Activated T-helper 17 cell treated with anti-CD3 and anti-CD28 coated beads, Interleukin-2, amount 50 U/mL, for 72 hours (primary cell): ENCODE data around the gene OR10A5. TPM values are rescaled to one million over a fixed set of nuclear protein-coding genes. Genes with fewer than 3 reads are reported as not detected.
"Not testable (repeated sequence)": the region's sequence is repeated elsewhere in the genome, so short reads cannot be mapped to it uniquely, and the experiment has no call there.

Source experiments
- ATAC-seq: fragments of 150-1000 bp; cut with Tn5 transposase; replicated peaks from 2 replicates; pipeline ENCODE4 v1.10.0; 2021; ENCODE audit warnings: mild to moderate bottlenecking, moderate library complexity
- H3K27ac Mint-ChIP-seq: one replicate; pipeline ENCODE4 v1.8.0; 2022; ENCODE audit warnings: mixed read lengths
- H3K27me3 Mint-ChIP-seq: one replicate; pipeline ENCODE4 v1.8.0; 2022; ENCODE audit warnings: mixed read lengths
- H3K36me3 Mint-ChIP-seq: one replicate; pipeline ENCODE4 v1.8.0; 2022; ENCODE audit warnings: low read depth, mild to moderate bottlenecking, mixed read lengths
- H3K4me1 Mint-ChIP-seq: one replicate; pipeline ENCODE4 v1.8.0; 2022; ENCODE audit warnings: mixed read lengths
- H3K4me3 Mint-ChIP-seq: one replicate; pipeline ENCODE4 v1.8.0; 2022; ENCODE audit warnings: mild to moderate bottlenecking, mixed read lengths
- H3K9me3 Mint-ChIP-seq: one replicate; pipeline ENCODE4 v1.8.0; 2022; ENCODE audit warnings: mixed read lengths
- total RNA-seq, 2 donors: library from RNA; stranded (reverse); gene quantifications; one replicate each; pipeline ENCODE4 v1.2.3, GENCODE V29; 2022

OR10A5 gene
- total RNA-seq, 2 donors from 2014 or later, result not detected

- Mint-ChIP-seq H3K4me3 (no peak overlapping the region), H3K27me3 (peaks cover 19% of the 10 kb centered on the region), H3K27ac (no peak overlapping the region), H3K36me3 (no peaks in the 10 kb centered on the region), H3K9me3 (no peaks in the 10 kb centered on the region), H3K4me1 (no peaks in the 10 kb centered on the region)
- ATAC-seq, result no peak
Observed at GRCh38 chr11:6850526-6850925, 5.0 kb downstream of the OR10A5 start.

- H3K4me3 Mint-ChIP-seq, H3K27me3 Mint-ChIP-seq, H3K9me3 Mint-ChIP-seq, H3K4me1 Mint-ChIP-seq, ATAC-seq, H3K36me3 Mint-ChIP-seq, H3K27ac Mint-ChIP-seq: not testable (repeated sequence)
Observed at GRCh38 chr11:6854801-6855200, 9.3 kb downstream of the OR10A5 start.

DNA sequence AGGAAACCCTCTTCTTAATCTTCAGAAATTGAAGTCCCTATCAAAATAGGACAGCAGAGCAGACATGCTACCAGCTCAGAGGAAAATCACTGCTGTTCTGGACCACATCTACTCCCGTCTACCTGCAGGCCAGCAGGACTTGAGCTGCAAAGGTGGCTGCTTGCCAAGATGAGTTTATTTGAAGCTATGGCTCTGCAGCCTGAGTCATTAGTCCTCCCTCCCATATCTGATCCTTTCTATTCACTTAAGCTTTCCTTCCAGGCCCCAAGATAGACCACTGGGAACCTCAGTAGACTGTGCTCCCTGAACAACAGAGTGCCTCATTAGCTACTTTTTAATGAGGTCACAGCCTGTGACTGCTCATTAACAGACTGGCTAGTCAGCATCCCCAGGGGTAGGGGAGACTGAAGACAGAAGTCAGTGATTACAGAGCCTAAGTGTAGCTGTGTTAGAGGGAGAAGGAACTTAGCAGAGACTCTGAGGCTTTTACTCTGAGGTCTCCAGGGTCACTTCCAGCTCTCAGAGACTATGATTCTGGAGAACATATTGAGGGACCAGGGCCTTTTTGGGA, 10.6 kb downstream of the OR10A5 start:
- Mint-ChIP-seq H3K27me3 (peaks cover 17% of the 10 kb centered on the region), H3K9me3 (peaks cover 6% of the 10 kb centered on the region), H3K36me3 (no peaks in the 10 kb centered on the region), H3K4me3 (no peak overlapping the region), H3K4me1 (peaks cover 6% of the 10 kb centered on the region), H3K27ac (no peak overlapping the region)
- ATAC-seq, result no peak

DNA sequence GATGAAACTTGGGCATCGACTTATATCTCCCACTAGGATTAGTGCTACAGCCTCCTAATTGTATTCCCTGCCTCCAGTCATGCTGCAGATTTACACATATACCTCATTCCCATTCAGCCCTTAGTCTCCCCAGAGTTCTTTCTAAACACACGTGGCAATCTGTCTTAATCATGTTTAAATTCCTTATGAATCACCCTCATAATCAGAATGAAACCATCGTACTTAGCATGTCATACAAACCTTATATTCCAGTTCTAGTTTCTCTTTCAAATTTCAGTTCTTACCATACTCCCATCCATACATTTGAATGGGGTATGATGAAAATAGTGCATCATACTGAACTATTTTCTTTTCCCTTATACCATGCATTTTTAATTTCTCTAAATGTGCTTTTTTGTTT, 11.4 kb downstream of the OR10A5 start:
- no peak overlapping the region for H3K27ac Mint-ChIP-seq
- no peak overlapping the region for H3K4me3 Mint-ChIP-seq
- peaks cover 6% of the 10 kb centered on the region for H3K9me3 Mint-ChIP-seq
- peak; percentile 96 for ATAC-seq
- H3K27me3 Mint-ChIP-seq, result peaks cover 19% of the 10 kb centered on the region
- peaks cover 6% of the 10 kb centered on the region for H3K4me1 Mint-ChIP-seq
- H3K36me3 Mint-ChIP-seq, result no peaks in the 10 kb centered on the region

GRCh38 chr11:6862961-6863360, 17.5 kb downstream of the OR10A5 start, which contains the start of gene OR10A2:
Gene OR10A2 (plus strand): TSS chr11:6863057. CDS start chr11:6869755, 6,698 bp downstream.
- Mint-ChIP-seq H3K4me1 (no peaks in the 10 kb centered on the region), H3K27ac (no peak within 1 kb of the TSS), H3K9me3 (peaks cover 6% of the 10 kb centered on the region), H3K4me3 (no peak within 1 kb of the TSS), H3K36me3 (no peaks in the 10 kb centered on the region), H3K27me3 (peaks cover 19% of the 10 kb centered on the region)
- no peak for ATAC-seq

GRCh38 chr11:6864438-6864837, 19.0 kb downstream of the OR10A5 start:
- no peak for ATAC-seq
- Mint-ChIP-seq H3K27ac (no peak overlapping the region), H3K27me3 (peaks cover 17% of the 10 kb centered on the region), H3K4me3 (no peak overlapping the region), H3K9me3 (peaks cover 5% of the 10 kb centered on the region), H3K4me1 (no peaks in the 10 kb centered on the region), H3K36me3 (no peaks in the 10 kb centered on the region)

- H3K36me3 Mint-ChIP-seq, result no peaks in the 10 kb centered on the region
- no peaks in the 10 kb centered on the region for H3K4me1 Mint-ChIP-seq
- peaks cover 13% of the 10 kb centered on the region for H3K27me3 Mint-ChIP-seq
- no peak for ATAC-seq
- no peak overlapping the region for H3K27ac Mint-ChIP-seq
- no peaks in the 10 kb centered on the region for H3K9me3 Mint-ChIP-seq
- H3K4me3 Mint-ChIP-seq, result no peak overlapping the region
Observed at GRCh38 chr11:6871278-6871677, 25.8 kb downstream of the OR10A5 start.

DNA sequence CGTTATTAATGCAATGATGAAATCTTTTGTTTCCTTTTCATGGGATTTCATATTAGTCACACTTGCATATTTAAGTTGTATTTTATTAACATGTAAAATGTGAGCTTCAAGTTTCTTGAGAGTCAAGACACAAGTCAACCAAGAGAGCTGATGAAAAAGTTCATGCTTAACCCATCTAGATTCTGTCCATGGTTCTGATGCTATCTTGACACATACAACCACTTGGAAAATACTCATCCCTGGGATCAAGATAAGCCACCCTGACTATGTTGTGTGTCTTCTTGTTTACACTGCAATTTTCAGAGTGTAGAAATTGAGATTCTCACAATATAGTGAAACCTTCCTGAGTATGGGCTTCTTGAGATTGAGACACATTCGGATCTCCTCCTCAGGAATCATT, 30.3 kb downstream of the OR10A5 start:
- peaks cover 23% of the 10 kb centered on the region for H3K27me3 Mint-ChIP-seq
- H3K36me3 Mint-ChIP-seq, result no peaks in the 10 kb centered on the region
- H3K4me1 Mint-ChIP-seq, result no peaks in the 10 kb centered on the region
- H3K4me3 Mint-ChIP-seq, result no peak overlapping the region
- H3K9me3 Mint-ChIP-seq, result no peaks in the 10 kb centered on the region
- H3K27ac Mint-ChIP-seq, result no peak overlapping the region
- ATAC-seq, result no peak

DNA sequence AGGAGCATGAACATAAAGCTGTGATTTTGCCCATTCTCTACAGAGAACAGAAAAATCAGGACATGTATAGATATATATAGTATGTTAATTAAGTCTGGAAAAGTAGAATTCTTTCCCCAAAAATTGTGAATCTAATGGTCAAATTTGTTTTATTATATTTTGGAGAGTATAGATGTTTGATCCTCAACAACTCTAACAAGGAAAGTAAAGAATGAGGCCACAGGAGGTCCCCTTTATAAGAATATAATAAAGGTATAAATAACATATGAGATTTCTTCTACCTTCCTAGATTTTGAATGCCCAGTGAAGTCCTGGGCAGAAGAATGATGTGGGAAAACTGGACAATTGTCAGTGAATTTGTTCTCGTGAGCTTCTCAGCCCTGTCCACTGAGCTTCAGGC, 30.8 kb downstream of the OR10A5 start, which contains the start of gene OR10A4:
Gene OR10A4, plus strand, starts transcription at position 301 of the 400 bp plus-strand sequence. Its CDS starts 23 bp downstream, at position 324.
- Mint-ChIP-seq H3K36me3 (no peaks in the 10 kb centered on the region), H3K9me3 (no peaks in the 10 kb centered on the region), H3K27ac (no peak within 1 kb of the TSS), H3K27me3 (peaks cover 24% of the 10 kb centered on the region), H3K4me1 (no peaks in the 10 kb centered on the region), H3K4me3 (no peak within 1 kb of the TSS)
- no peak for ATAC-seq

DNA sequence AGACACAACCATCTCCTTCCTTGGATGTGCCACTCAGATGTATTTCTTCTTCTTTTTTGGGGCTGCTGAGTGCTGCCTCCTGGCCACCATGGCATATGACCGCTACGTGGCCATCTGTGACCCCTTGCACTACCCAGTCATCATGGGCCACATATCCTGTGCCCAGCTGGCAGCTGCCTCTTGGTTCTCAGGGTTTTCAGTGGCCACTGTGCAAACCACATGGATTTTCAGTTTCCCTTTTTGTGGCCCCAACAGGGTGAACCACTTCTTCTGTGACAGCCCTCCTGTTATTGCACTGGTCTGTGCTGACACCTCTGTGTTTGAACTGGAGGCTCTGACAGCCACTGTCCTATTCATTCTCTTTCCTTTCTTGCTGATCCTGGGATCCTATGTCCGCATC, 31.4 kb downstream of the OR10A5 start:
- Mint-ChIP-seq H3K36me3 (no peaks in the 10 kb centered on the region), H3K27me3 (peaks cover 26% of the 10 kb centered on the region), H3K27ac (no peak overlapping the region), H3K9me3 (no peaks in the 10 kb centered on the region), H3K4me3 (no peak overlapping the region), H3K4me1 (no peaks in the 10 kb centered on the region)
- no peak for ATAC-seq

DNA sequence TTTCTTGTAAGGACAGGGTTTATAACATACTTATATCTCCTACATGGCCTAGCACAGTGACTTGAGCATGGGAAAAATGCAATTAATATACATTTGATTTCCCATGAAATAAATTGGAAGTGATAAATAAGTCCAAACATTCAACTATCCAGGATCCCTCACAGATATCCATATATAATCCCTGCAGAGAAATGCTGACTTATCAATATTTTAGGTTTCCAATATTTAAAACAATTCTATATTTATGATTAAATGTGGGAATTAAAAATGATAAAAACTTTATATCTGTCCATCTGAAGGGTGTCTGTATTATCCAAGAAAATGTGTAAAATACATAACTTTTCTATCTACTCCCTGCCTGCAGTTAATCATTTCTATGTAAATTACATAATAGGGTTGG, 37.3 kb downstream of the OR10A5 start:
- Mint-ChIP-seq H3K4me1 (no peaks in the 10 kb centered on the region), H3K27ac (no peak overlapping the region), H3K4me3 (no peak overlapping the region), H3K36me3 (no peaks in the 10 kb centered on the region), H3K27me3 (peaks cover 29% of the 10 kb centered on the region), H3K9me3 (no peaks in the 10 kb centered on the region)
- no peak for ATAC-seq

- peaks cover 29% of the 10 kb centered on the region for H3K27me3 Mint-ChIP-seq
- not testable (repeated sequence) for H3K36me3 Mint-ChIP-seq, H3K4me1 Mint-ChIP-seq, H3K9me3 Mint-ChIP-seq, ATAC-seq, H3K4me3 Mint-ChIP-seq, H3K27ac Mint-ChIP-seq
Observed at GRCh38 chr11:6887711-6888110, 42.2 kb downstream of the OR10A5 start.

- no peak overlapping the region for H3K4me3 Mint-ChIP-seq
- no peak for ATAC-seq
- H3K4me1 Mint-ChIP-seq, result no peaks in the 10 kb centered on the region
- H3K27ac Mint-ChIP-seq, result no peak overlapping the region
- no peaks in the 10 kb centered on the region for H3K9me3 Mint-ChIP-seq
- H3K27me3 Mint-ChIP-seq, result peaks cover 25% of the 10 kb centered on the region
- H3K36me3 Mint-ChIP-seq, result no peaks in the 10 kb centered on the region
Observed at GRCh38 chr11:6888830-6889229, 43.3 kb downstream of the OR10A5 start.

DNA sequence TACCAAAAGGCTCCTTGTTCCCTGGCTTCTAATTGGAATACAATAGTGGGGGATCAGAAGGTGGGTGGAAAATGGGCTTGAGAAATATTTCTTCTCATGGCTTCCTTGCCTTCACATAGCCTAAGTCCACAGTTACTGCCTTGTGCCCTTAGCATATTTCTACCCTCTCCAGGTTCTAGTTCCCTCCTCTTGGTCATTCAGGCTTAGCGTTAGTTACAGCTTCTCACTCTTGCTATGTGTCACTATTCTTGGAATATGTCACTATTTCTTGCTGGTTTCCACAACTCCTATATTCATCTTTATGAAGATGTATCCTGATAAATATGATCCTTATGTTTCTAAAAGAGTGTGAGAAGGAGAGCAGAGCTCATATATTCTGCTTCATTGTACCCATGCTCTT, 44.4 kb downstream of the OR10A5 start:
- Mint-ChIP-seq H3K27me3 (peaks cover 18% of the 10 kb centered on the region), H3K9me3 (no peaks in the 10 kb centered on the region), H3K4me3 (no peak overlapping the region), H3K36me3 (no peaks in the 10 kb centered on the region), H3K4me1 (no peaks in the 10 kb centered on the region), H3K27ac (no peak overlapping the region)
- no peak for ATAC-seq

GRCh38 chr11:6892400-6892799, 46.9 kb downstream of the OR10A5 start, which contains the start of gene OR2D2:
Gene OR2D2 (minus strand): TSS chr11:6892500. CDS start chr11:6892500, 0 bp downstream.
- no peak for ATAC-seq
- Mint-ChIP-seq H3K4me3 (no peak within 1 kb of the TSS), H3K27ac (no peak within 1 kb of the TSS), H3K9me3 (no peaks in the 10 kb centered on the region), H3K4me1 (no peaks in the 10 kb centered on the region), H3K27me3 (peaks cover 22% of the 10 kb centered on the region), H3K36me3 (no peaks in the 10 kb centered on the region)

- H3K27me3 Mint-ChIP-seq, result peaks cover 34% of the 10 kb centered on the region
Observed at GRCh38 chr11:6894097-6894496, 48.6 kb downstream of the OR10A5 start.

More at GRCh38 chr11:6894097-6894496, 48.6 kb downstream of the OR10A5 start:
- Mint-ChIP-seq H3K36me3 (no peaks in the 10 kb centered on the region), H3K4me1 (no peaks in the 10 kb centered on the region), H3K4me3 (no peak overlapping the region), H3K9me3 (no peaks in the 10 kb centered on the region), H3K27ac (no peak overlapping the region)
- ATAC-seq, result no peak
